Liver (tissue), 9 donors: ENCODE data around the gene LARGE2. TPM values are rescaled to one million over a fixed set of nuclear protein-coding genes. Genes with fewer than 3 reads are reported as not detected.
A peak's percentile ranks its signal among the peaks of the same experiment; 100 is the strongest.

ENCODE experiments used
- DNase-seq: peaks from one replicate; pipeline ENCODE4 v3.0.0-alpha.2; 2017; ENCODE audit warnings: low spot score
- H3K27ac ChIP-seq, 2 donors: one replicate each; pipeline ENCODE4 v1.7.0; 2013; ENCODE audit warnings: inconsistent platforms in 2 of 2, low read length in 2 of 2, control low read depth in 1 of 2, low read depth in 1 of 2, mild to moderate bottlenecking in 1 of 2
- H3K27me3 ChIP-seq, 4 donors: one replicate each; pipeline versions ENCODE4 v1.6.1 to v1.7.0; 2013; ENCODE audit warnings: low read length in 3 of 4, inconsistent platforms in 1 of 4, mild to moderate bottlenecking in 1 of 4, moderate library complexity in 1 of 4; ENCODE audit not compliant: control insufficient read depth in 4 of 4, insufficient read depth in 4 of 4
- H3K36me3 ChIP-seq, 4 donors: one replicate each; pipeline versions ENCODE4 v1.6.1 to v1.7.0; 2013; ENCODE audit warnings: low read length in 3 of 4, mild to moderate bottlenecking in 3 of 4, low read depth in 1 of 4, moderate library complexity in 1 of 4; ENCODE audit not compliant: control insufficient read depth in 4 of 4, insufficient read depth in 3 of 4
- H3K4me1 ChIP-seq, 4 donors: one replicate each; pipeline versions ENCODE4 v1.6.1 to v1.7.0; 2013; ENCODE audit warnings: low read length in 3 of 4, mild to moderate bottlenecking in 3 of 4, moderate library complexity in 1 of 4; ENCODE audit not compliant: control insufficient read depth in 4 of 4, insufficient read depth in 4 of 4
- H3K4me3 ChIP-seq, 3 donors: one replicate each; pipeline versions ENCODE4 v1.6.1 to v1.7.0; 2013; ENCODE audit warnings: low read length in 3 of 3, control low read depth in 1 of 3, low read depth in 1 of 3, mild to moderate bottlenecking in 1 of 3
- H3K9ac ChIP-seq, 2 donors: one replicate each; pipeline ENCODE4 v1.7.0; 2013; ENCODE audit warnings: low read length in 2 of 2, mild to moderate bottlenecking in 2 of 2, moderate library complexity in 2 of 2, control low read depth in 1 of 2, low read depth in 1 of 2
- H3K9me3 ChIP-seq, 4 donors: one replicate each; pipeline versions ENCODE4 v1.6.1 to v1.7.0; 2013; ENCODE audit warnings: low read length in 3 of 4; ENCODE audit not compliant: control insufficient read depth in 4 of 4
- ATF3 ChIP-seq: IDR thresholded peaks from 2 replicates; pipeline ENCODE4 v1.6.1; 2016; ENCODE audit warnings: antibody characterized with exemption
- CTCF ChIP-seq: fragments of 150-350 bp; IDR thresholded peaks from 2 replicates; pipeline ENCODE4 v1.5.1; 2017; ENCODE audit warnings: improper control_type of control experiment, low read depth, low read length; ENCODE audit not compliant: missing input control
- EGR1 ChIP-seq, 2 donors: IDR thresholded peaks; 2 replicates each; pipeline ENCODE4 v1.6.1; 2016 to 2018; ENCODE audit warnings: antibody characterized with exemption in 2 of 2, low read depth in 2 of 2
- FOXA1 ChIP-seq: IDR thresholded peaks from 2 replicates; pipeline ENCODE4 v1.6.1; 2016; ENCODE audit warnings: antibody characterized with exemption
- FOXA2 ChIP-seq: IDR thresholded peaks from 2 replicates; pipeline ENCODE4 v1.6.1; 2016; ENCODE audit warnings: antibody characterized with exemption
- HNF4A ChIP-seq, 2 donors: conservative IDR thresholded peaks; 2 replicates each; pipeline ENCODE4 v1.6.1; 2016; ENCODE audit warnings: antibody characterized with exemption in 2 of 2, mild to moderate bottlenecking in 2 of 2
- MAX ChIP-seq: IDR thresholded peaks from 2 replicates; pipeline ENCODE4 v1.6.1; 2016; ENCODE audit warnings: antibody characterized with exemption
- NR2F2 ChIP-seq: IDR thresholded peaks from 2 replicates; pipeline ENCODE4 v1.6.1; 2016; ENCODE audit warnings: antibody characterized with exemption
- REST ChIP-seq: IDR thresholded peaks from 2 replicates; pipeline ENCODE4 v1.6.1; 2016; ENCODE audit warnings: antibody characterized with exemption, mild to moderate bottlenecking
- RXRA ChIP-seq, 2 donors: IDR thresholded peaks; 2 replicates each; pipeline ENCODE4 v1.6.1; 2017 to 2018; ENCODE audit warnings: antibody characterized with exemption in 2 of 2, mild to moderate bottlenecking in 1 of 2
- SP1 ChIP-seq: IDR thresholded peaks from 2 replicates; pipeline ENCODE4 v1.6.1; 2018; ENCODE audit warnings: antibody characterized with exemption, mild to moderate bottlenecking
- TAF1 ChIP-seq: conservative IDR thresholded peaks from 2 replicates; pipeline ENCODE4 v1.6.1; 2016; ENCODE audit warnings: antibody characterized with exemption, mild to moderate bottlenecking
- YY1 ChIP-seq: IDR thresholded peaks from 2 replicates; pipeline ENCODE4 v1.6.1; 2016; ENCODE audit warnings: antibody characterized with exemption, mild to moderate bottlenecking
- ZBTB33 ChIP-seq: IDR thresholded peaks from 2 replicates; pipeline ENCODE4 v1.6.1; 2016; ENCODE audit warnings: antibody characterized with exemption
- WGBS: extraction: QIAGEN DNeasy Blood & Tissue Kit; methylation state at CpG from one replicate; pipeline ENCODE4 v1.1.7; 2013; 5-methylcytosine and 5-hydroxymethylcytosine counted together
- polyA plus RNA-seq, 2 donors: library from polyadenylated mRNA; stranded (reverse) in 1 of 2; unstranded in 1 of 2; fragments of 200-250 nt in 1 of 2; fragments of >200 nt in 1 of 2; fragmentation: Nextera tagmentation in 1 of 2; extraction: Ambion mirVana in 1 of 2; gene quantifications; one replicate each; pipeline versions ENCODE4 v1.2.1 to v1.2.3, GENCODE V29; 2013 to 2015
- total RNA-seq, 2 donors: library from RNA; depleted of rRNA; stranded (reverse); fragments of >200 nt; gene quantifications; one replicate each; pipeline ENCODE4 v1.2.3, GENCODE V29; 2014
- donor health status: healthy.
- donor health status: healthy.
- donor health status: healthy.
- donor health status: healthy.
- donor health status: healthy.

LARGE2 gene
- total and polyA plus RNA-seq, 4 donors, result 1.3 to 1.9 (median 1.5) TPM

- Histone ChIP-seq H3K27ac (no peak overlapping the region), H3K9ac (no peak overlapping the region), H3K4me1 (peaks cover 9 to 43% (median 27%) of the 10 kb centered on the region in 4 donors), H3K36me3 (no peaks in the 10 kb centered on the region), H3K4me3 (no peak overlapping the region), H3K27me3 (no peaks in the 10 kb centered on the region), H3K9me3 (no peaks in the 10 kb centered on the region)
- 95% methylated on average over 8 of the region's 8 CpGs for WGBS
- TF ChIP-seq ZBTB33 (no peak), MAX (no peak), FOXA1 (no peak), HNF4A (conservative IDR thresholded peaks at IDR 0.05) (no peak), YY1 (no peak), TAF1 (no peak), REST (no peak), RXRA (IDR thresholded peaks at IDR 0.05) (no peak), CTCF (no peak), ATF3 (no peak), NR2F2 (no peak), EGR1 (IDR thresholded peaks at IDR 0.05; ENCODE audit: low read depth in 2 of 2) (no peak), FOXA2 (no peak)
- DNase-seq, result no peak
Measured at GRCh38 chr11:45895553-45896259, 26.8 kb upstream of the LARGE2 start.

- Histone ChIP-seq H3K36me3 (no peaks in the 10 kb centered on the region), H3K4me3 (no peak overlapping the region), H3K9ac (no peak overlapping the region), H3K27me3 (no peaks in the 10 kb centered on the region), H3K27ac (no peak overlapping the region), H3K4me1 (peaks cover 7 to 38% (median 24%) of the 10 kb centered on the region in 4 donors), H3K9me3 (no peaks in the 10 kb centered on the region)
- DNase-seq, result no peak
- no peak for TF ChIP-seq SP1
- peak; percentile 38 for TF ChIP-seq REST
- 27% methylated on average over 19 of the region's 19 CpGs for WGBS
Measured at GRCh38 chr11:45896422-45896984, 26.0 kb upstream of the LARGE2 start.
